KG1 (cell line): ENCODE measurements around the gene TREML4.
"Not testable (repeated sequence)": the region's sequence is repeated elsewhere in the genome, so short reads cannot be mapped to it uniquely, and the experiment has no call there.

ENCODE experiments used
- DNase-seq: peaks from one replicate; lab custom pipeline; 2025; lab: John Stamatoyannopoulos, UW

The TREML4 gene

GRCh38 chr6:41208439-41209106, 19.6 kb upstream of the TREML4 start:
- no peak for DNase-seq

- no peak for DNase-seq
Observed at GRCh38 chr6:41209547-41210320, 18.4 kb upstream of the TREML4 start.

- DNase-seq, result no peak
Observed at GRCh38 chr6:41214559-41215238, 13.4 kb upstream of the TREML4 start.

- DNase-seq, result no peak
Observed at GRCh38 chr6:41215777-41216176, 12.4 kb upstream of the TREML4 start.

GRCh38 chr6:41216616-41217015, 11.5 kb upstream of the TREML4 start:
- DNase-seq, result no peak

- DNase-seq, result no peak
Observed at GRCh38 chr6:41222045-41222444, 6.1 kb upstream of the TREML4 start.

- no peak for DNase-seq
Observed at GRCh38 chr6:41222513-41222912, 5.6 kb upstream of the TREML4 start.

GRCh38 chr6:41224800-41225199, 3.3 kb upstream of the TREML4 start:
- no peak for DNase-seq

GRCh38 chr6:41226752-41227151, 1.4 kb upstream of the TREML4 start:
- DNase-seq, result no peak

GRCh38 chr6:41228616-41229015, 467 bp downstream of the TREML4 start:
- no peak for DNase-seq

- DNase-seq, result no peak
Observed at GRCh38 chr6:41229721-41230120, 1.6 kb downstream of the TREML4 start.

GRCh38 chr6:41231246-41231645, 3.1 kb downstream of the TREML4 start:
- no peak for DNase-seq

- DNase-seq, result no peak
Observed at GRCh38 chr6:41232667-41233066, 4.5 kb downstream of the TREML4 start.

GRCh38 chr6:41236276-41236675, 8.1 kb downstream of the TREML4 start:
- DNase-seq, result no peak

GRCh38 chr6:41237128-41237527, 9.0 kb downstream of the TREML4 start:
- DNase-seq, result no peak

GRCh38 chr6:41239467-41240159, 11.5 kb downstream of the TREML4 start:
- no peak for DNase-seq

GRCh38 chr6:41246529-41246928, 18.4 kb downstream of the TREML4 start:
- not testable (repeated sequence) for DNase-seq

- no peak for DNase-seq
Observed at GRCh38 chr6:41247288-41247865, 19.2 kb downstream of the TREML4 start.

GRCh38 chr6:41247882-41248705, 19.9 kb downstream of the TREML4 start:
- no peak for DNase-seq

- DNase-seq, result no peak
Observed at GRCh38 chr6:41252401-41253169, 24.4 kb downstream of the TREML4 start.
